ENCODE measurements around the gene NEGR1. TPM values are rescaled to one million over a fixed set of nuclear protein-coding genes. Genes with fewer than 3 reads are reported as not detected.

NEGR1 gene
- total and polyA plus RNA-seq, 8 donors: 1.2 to 35.4 (median 7.7) TPM

DNA sequence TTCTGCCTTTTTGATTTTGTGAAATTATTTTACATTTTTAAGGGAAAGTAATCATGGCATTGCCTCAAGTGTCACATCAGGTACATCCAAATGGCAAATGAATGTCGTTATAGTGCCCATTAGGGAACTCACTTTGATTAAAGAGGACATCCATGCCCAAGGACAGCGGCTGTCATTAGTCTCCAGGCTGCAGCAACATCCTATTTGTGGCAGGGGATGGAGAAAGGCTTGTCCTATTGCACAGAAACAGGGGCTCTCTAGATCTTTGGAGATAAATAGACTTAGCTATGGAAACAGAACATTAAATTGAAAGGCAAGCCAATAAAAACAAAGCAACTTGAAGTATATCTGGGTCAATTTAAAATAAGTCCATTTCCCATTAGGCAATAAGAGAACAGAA is 439.3 kb downstream of the NEGR1 start:
- H3K36me3 ChIP-seq: no peaks in the 10 kb centered on the region
- no peak for TF ChIP-seq EP300 (IDR thresholded peaks at IDR 0.05)
- no peak for TF ChIP-seq POLR2AphosphoS5 (IDR thresholded peaks at IDR 0.05)
- no peak for TF ChIP-seq POLR2A (IDR thresholded peaks at IDR 0.05)
- TF ChIP-seq, protein P1, sequence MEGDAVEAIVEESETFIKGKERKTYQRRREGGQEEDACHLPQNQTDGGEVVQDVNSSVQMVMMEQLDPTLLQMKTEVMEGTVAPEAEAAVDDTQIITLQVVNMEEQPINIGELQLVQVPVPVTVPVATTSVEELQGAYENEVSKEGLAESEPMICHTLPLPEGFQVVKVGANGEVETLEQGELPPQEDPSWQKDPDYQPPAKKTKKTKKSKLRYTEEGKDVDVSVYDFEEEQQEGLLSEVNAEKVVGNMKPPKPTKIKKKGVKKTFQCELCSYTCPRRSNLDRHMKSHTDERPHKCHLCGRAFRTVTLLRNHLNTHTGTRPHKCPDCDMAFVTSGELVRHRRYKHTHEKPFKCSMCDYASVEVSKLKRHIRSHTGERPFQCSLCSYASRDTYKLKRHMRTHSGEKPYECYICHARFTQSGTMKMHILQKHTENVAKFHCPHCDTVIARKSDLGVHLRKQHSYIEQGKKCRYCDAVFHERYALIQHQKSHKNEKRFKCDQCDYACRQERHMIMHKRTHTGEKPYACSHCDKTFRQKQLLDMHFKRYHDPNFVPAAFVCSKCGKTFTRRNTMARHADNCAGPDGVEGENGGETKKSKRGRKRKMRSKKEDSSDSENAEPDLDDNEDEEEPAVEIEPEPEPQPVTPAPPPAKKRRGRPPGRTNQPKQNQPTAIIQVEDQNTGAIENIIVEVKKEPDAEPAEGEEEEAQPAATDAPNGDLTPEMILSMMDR (IDR thresholded peaks at IDR 0.05): no peak
- intact Hi-C loops (cut with DNase I; ENCODE audit: low total_unique reads): no loop called here
- H3K4me3 ChIP-seq: no peak overlapping the region
- no peak for DNase-seq
- peaks cover 0 to 3% (median 0%) of the 10 kb centered on the region in 4 donors for H3K4me1 ChIP-seq
- no peak overlapping the region for H3K27ac ChIP-seq
- 86 to 100% (median 94%) methylated on average over 2 of the region's 2 CpGs for WGBS, 5 donors
- H3K9me3 ChIP-seq: no peaks in the 10 kb centered on the region
- H3K27me3 ChIP-seq: no peaks in the 10 kb centered on the region

DNA sequence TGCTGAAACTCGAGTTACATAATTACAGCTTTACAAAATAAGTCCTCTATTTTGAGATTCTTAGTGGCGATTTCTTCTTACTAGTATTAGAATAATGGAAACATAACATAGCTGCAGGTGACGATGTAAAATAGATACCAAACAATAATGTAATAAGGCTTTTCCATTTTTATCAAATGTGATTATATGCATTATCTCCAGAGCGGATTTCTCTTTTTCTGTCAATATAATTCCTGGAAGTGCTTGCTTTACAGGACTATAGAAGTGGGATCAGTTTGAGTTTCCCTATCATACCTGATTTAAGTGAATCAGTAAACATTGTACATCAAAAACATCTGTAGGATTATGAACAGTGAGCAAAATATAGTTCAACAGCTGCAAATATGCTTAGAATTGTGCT is 442.5 kb downstream of the NEGR1 start:
- Histone ChIP-seq H3K4me3 (no peak overlapping the region), H3K4me1 (peaks cover 0 to 13% (median 4%) of the 10 kb centered on the region in 4 donors), H3K27ac (no peak overlapping the region), H3K36me3 (no peaks in the 10 kb centered on the region), H3K9me3 (no peaks in the 10 kb centered on the region), H3K27me3 (no peaks in the 10 kb centered on the region)
- DNase-seq: no peak
- TF ChIP-seq POLR2A (IDR thresholded peaks at IDR 0.05) (no peak), EP300 (IDR thresholded peaks at IDR 0.05) (no peak), POLR2AphosphoS5 (IDR thresholded peaks at IDR 0.05) (no peak)
- TF ChIP-seq, protein P1 (IDR thresholded peaks at IDR 0.05): no peak
- 57 to 75% (median 71%) methylated on average over 4 of the region's 4 CpGs for WGBS, 5 donors
- intact Hi-C loops (cut with DNase I; ENCODE audit: low total_unique reads): no loop called here

DNA sequence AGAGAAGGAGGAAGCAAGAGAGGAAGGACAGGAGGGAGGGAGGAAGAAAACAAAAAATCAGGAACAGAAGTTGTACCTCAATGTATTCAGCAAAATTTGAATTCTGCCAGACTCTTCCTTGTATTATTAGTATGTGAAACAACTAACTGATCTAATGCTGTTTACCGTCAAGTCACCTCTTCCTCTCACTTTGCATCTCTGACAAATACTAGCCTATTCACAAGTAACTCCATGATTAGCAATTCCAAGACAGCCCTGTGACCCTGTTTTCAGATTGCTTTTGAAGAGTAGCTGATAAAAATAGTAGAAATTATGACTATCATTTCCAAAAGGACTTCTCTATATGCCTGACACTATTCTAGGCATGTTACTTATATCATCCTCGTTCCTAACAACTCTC is 445.4 kb downstream of the NEGR1 start:
- intact Hi-C loops (cut with DNase I; ENCODE audit: low total_unique reads): no loop called here
- WGBS, 5 donors: 63 to 78% (median 67%) methylated on average over 2 of the region's 2 CpGs

DNA sequence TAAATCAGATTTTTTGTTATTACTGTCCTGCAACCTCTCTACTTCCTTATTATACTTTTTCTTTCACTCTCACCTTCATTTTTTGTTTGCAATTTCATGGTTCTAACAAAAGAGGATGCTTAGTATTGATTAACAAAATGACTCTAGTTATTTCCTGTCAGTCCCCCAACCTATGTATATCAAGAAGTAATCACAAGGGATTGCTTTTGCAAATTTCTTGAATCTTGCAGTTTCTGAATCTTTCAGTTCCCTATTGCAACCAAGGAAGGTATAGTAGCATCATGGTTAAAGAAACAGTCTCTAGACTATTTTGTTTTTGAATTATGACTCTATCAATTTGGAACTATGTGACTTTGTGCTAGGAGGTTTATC is 446.9 kb downstream of the NEGR1 start:
- peaks cover 6 to 28% (median 14%) of the 10 kb centered on the region in 4 donors for H3K4me1 ChIP-seq
- TF ChIP-seq POLR2A (IDR thresholded peaks at IDR 0.05) (no peak), POLR2AphosphoS5 (IDR thresholded peaks at IDR 0.05) (no peak), EP300 (IDR thresholded peaks at IDR 0.05) (no peak)
- TF ChIP-seq, protein P1 (IDR thresholded peaks at IDR 0.05): no peak
- intact Hi-C loops (cut with DNase I; ENCODE audit: low total_unique reads): no loop called here
- no peak overlapping the region for H3K4me3 ChIP-seq
- no peak overlapping the region for H3K27ac ChIP-seq
- no peak for DNase-seq
- no peaks in the 10 kb centered on the region for H3K27me3 ChIP-seq
- no peaks in the 10 kb centered on the region for H3K36me3 ChIP-seq
- H3K9me3 ChIP-seq: no peaks in the 10 kb centered on the region

More for the DNA sequence above, 445.4 kb downstream of the NEGR1 start:
- Histone ChIP-seq H3K27me3 (no peaks in the 10 kb centered on the region), H3K36me3 (no peaks in the 10 kb centered on the region), H3K4me3 (no peak overlapping the region), H3K4me1 (peaks cover 6 to 28% (median 14%) of the 10 kb centered on the region in 4 donors), H3K9me3 (no peaks in the 10 kb centered on the region), H3K27ac (no peak overlapping the region)
- TF ChIP-seq EP300 (IDR thresholded peaks at IDR 0.05) (no peak), POLR2AphosphoS5 (IDR thresholded peaks at IDR 0.05) (no peak), POLR2A (IDR thresholded peaks at IDR 0.05) (no peak)
- TF ChIP-seq, protein P1 (IDR thresholded peaks at IDR 0.05): no peak
- DNase-seq: no peak

Data from stomach (tissue), 9 donors.